ENCODE data around the gene RIMS1. TPM values are rescaled to one million over a fixed set of nuclear protein-coding genes. Genes with fewer than 3 reads are reported as not detected.

The RIMS1 gene
- total and polyA plus RNA-seq, 2 of the 13 experiments (the other 11 are each of a cell fraction or from before 2014, with no cell fraction given) = not detected

DNA sequence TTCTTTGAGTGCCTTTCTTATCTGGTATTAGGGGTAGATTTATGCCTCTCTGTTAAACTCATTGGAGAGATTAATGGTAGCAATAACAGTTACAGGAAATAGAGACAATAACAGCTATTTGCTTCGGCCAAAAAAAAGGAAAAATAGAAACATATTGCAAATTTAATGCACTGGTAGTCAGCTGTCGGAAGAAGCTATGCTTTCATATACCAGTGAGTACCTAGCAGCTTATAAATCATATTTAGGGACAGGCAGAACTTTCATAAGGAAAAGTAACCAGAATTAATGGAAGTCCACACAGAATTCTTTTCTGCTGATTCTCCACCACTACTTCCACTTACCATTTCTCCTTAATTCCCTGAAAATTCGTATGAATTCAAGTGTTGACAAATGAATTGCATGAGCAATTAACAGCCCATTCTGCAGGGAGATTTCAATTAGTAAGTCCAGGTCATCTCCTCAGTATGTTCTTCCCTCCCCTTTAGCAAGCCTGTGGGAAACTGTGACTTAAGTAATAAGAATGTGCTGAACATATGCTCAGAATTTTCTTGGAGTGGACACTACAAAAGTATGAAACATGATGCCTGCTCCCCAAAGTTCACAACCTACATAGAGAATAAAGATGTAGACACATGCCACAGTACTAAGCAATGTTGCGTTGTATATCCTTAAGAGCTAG, 538.8 kb downstream of the RIMS1 start (continued):
- TF ChIP-seq, protein P1, sequence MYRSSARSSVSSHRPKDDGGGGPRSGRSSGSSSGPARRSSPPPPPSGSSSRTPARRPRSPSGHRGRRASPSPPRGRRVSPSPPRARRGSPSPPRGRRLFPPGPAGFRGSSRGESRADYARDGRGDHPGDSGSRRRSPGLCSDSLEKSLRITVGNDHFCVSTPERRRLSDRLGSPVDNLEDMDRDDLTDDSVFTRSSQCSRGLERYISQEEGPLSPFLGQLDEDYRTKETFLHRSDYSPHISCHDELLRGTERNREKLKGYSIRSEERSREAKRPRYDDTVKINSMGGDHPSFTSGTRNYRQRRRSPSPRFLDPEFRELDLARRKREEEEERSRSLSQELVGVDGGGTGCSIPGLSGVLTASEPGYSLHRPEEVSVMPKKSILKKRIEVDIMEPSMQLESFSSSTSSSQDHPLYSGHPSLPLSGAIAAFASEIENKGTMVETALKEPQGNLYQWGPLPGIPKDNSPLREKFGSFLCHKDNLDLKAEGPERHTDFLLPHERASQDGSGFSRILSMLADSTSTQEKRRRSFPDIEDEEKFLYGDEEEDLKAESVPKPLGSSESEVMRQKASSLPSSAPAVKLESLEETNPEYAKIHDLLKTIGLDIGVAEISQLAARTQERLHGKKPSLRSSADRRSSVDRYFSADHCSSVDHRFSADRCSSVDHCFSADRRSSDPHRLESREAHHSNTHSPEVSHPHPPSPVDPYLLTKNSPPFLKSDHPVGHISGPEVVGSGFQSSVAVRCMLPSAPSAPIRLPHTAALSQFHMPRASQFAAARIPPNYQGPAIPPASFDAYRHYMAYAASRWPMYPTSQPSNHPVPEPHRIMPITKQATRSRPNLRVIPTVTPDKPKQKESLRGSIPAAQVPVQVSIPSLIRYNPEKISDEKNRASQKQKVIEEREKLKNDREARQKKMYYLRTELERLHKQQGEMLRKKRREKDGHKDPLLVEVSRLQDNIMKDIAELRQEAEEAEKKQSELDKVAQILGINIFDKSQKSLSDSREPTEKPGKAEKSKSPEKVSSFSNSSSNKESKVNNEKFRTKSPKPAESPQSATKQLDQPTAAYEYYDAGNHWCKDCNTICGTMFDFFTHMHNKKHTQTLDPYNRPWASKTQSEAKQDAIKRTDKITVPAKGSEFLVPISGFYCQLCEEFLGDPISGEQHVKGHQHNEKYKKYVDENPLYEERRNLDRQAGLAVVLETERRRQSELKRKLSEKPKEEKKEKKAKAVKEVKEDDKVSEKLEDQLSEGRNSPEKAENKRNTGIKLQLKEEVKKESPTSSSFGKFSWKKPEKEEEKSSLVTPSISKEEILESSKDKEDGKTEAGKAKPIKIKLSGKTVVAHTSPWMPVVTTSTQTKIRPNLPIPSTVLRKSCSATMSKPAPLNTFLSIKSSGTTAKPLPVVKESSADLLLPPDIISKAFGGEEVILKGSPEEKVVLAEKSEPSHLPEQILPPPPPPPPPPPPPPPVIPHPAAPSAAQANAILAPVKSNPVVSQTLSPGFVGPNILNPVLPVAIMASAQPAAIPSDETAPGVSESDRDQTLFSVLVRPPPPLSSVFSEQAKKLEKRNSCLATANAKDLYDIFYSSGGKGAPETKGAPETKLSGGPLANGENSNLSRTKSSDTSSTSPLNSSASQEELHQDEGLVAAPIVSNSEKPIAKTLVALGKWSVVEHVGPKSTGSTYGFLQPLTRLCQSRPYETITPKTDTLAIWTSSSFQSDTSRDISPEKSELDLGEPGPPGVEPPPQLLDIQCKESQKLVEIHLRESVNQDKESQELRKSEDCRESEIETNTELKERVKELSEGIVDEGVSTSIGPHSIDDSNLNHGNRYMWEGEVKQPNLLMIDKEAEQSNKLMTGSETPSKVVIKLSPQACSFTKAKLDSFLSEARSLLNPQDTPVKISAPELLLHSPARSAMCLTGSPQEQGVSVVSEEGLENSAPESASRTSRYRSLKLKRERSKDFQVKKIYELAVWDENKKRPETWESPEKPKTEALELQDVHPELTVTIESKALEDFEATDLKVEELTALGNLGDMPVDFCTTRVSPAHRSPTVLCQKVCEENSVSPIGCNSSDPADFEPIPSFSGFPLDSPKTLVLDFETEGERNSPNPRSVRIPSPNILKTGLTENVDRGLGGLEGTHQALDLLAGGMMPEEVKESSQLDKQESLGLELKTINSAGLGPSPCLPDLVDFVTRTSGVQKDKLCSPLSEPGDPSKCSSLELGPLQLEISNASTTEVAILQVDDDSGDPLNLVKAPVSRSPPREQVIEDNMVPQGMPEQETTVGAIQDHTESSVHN (CRISPR knock-in tag; IDR thresholded peaks at IDR 0.05) = no peak
- TF ChIP-seq ZSCAN20 (CRISPR knock-in tag; IDR thresholded peaks at IDR 0.05; ENCODE audit: borderline replicate concordance) (no peak), NFE2L2 (IDR thresholded peaks at IDR 0.05; ENCODE audit: low read length) (no peak), NFE2L1 (CRISPR knock-in tag; IDR thresholded peaks at IDR 0.05; ENCODE audit: borderline replicate concordance) (no peak), ZNF180 (CRISPR knock-in tag; IDR thresholded peaks at IDR 0.05; ENCODE audit: borderline replicate concordance, low read depth) (no peak), IKZF1 (IDR thresholded peaks at IDR 0.05) (no peak), CBX2 (IDR thresholded peaks at IDR 0.05; ENCODE audit: low read depth, low read length) (no peak), CBX2 (CRISPR knock-in tag; IDR thresholded peaks at IDR 0.05; ENCODE audit: low read depth) (no peak)
- TF ChIP-seq, protein P2, sequence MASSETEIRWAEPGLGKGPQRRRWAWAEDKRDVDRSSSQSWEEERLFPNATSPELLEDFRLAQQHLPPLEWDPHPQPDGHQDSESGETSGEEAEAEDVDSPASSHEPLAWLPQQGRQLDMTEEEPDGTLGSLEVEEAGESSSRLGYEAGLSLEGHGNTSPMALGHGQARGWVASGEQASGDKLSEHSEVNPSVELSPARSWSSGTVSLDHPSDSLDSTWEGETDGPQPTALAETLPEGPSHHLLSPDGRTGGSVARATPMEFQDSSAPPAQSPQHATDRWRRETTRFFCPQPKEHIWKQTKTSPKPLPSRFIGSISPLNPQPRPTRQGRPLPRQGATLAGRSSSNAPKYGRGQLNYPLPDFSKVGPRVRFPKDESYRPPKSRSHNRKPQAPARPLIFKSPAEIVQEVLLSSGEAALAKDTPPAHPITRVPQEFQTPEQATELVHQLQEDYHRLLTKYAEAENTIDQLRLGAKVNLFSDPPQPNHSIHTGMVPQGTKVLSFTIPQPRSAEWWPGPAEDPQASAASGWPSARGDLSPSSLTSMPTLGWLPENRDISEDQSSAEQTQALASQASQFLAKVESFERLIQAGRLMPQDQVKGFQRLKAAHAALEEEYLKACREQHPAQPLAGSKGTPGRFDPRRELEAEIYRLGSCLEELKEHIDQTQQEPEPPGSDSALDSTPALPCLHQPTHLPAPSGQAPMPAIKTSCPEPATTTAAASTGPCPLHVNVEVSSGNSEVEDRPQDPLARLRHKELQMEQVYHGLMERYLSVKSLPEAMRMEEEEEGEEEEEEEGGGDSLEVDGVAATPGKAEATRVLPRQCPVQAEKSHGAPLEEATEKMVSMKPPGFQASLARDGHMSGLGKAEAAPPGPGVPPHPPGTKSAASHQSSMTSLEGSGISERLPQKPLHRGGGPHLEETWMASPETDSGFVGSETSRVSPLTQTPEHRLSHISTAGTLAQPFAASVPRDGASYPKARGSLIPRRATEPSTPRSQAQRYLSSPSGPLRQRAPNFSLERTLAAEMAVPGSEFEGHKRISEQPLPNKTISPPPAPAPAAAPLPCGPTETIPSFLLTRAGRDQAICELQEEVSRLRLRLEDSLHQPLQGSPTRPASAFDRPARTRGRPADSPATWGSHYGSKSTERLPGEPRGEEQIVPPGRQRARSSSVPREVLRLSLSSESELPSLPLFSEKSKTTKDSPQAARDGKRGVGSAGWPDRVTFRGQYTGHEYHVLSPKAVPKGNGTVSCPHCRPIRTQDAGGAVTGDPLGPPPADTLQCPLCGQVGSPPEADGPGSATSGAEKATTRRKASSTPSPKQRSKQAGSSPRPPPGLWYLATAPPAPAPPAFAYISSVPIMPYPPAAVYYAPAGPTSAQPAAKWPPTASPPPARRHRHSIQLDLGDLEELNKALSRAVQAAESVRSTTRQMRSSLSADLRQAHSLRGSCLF (CRISPR knock-in tag; IDR thresholded peaks at IDR 0.05; ENCODE audit: borderline replicate concordance) = no peak
- TF ChIP-seq, protein P3, sequence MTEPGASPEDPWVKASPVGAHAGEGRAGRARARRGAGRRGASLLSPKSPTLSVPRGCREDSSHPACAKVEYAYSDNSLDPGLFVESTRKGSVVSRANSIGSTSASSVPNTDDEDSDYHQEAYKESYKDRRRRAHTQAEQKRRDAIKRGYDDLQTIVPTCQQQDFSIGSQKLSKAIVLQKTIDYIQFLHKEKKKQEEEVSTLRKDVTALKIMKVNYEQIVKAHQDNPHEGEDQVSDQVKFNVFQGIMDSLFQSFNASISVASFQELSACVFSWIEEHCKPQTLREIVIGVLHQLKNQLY (CRISPR knock-in tag; IDR thresholded peaks at IDR 0.05) = no peak

Measured in HepG2 (cell line).